GM18858 (cell line): ENCODE results near the gene SOX30.

Source experiments
- ATAC-seq: cut with Tn5 transposase; IDR thresholded peaks from one replicate; pipeline ENCODE4 v1.9.1; 2021; ENCODE audit not compliant: unreplicated experiment

SOX30 gene

DNA sequence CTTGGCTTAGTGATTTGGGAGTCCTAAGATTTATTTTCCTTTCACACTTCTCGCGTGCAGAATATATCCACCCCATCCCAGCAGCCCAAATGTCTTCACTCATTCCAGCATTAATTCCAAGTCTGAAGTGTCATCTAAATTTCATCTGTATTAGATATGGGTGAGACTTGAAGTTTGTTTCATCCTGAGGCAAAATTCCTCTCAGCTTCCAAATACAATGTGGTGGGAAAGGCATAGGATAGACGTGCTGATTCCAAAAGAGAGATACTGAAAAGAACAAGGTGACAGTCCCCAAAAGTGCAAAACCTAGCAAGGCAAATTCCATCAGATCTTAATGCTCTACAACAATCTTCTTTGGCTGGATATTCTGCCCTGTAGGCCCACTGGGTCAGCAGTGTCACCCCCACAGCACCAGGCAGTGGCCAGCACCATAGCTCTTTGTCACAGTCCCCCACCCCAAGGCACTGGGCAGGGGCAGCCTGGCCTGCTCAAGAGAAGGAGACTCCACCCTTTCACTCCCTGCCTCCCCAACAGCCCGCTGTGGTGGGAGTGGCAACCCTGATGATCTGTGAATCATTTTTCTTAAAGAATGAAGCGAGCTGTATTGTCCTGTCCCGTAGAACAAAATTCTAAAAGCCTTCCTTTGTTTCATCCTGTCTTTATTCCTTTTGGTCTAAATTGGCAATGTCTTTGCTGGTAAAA lies 74.0 kb downstream of the SOX30 start:
- ATAC-seq: no peak

DNA sequence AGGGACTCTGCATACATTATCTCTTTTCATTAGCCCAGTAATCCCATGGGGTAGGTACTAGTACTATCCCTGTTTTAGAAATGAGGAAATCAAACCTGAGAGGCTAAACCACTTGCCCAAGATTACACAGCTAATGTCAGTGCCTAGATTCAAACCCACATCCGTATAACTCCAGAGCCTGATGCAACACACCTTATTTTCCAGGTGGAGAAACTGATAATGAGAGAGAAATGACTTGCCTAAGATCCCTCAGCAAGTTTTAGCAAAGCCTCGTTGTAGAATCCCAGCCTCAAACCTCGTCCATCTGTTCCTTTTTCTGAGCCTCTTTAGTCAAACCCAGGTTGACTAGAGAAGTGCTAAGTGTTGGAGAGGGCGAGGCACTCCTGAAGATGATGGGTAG lies 75.6 kb downstream of the SOX30 start:
- ATAC-seq: no peak
